Measurements from ENCODE around the gene IGF1R.

IGF1R gene

GRCh38 chr15:98782801-98783200 lies 134.5 kb downstream of the IGF1R start:
- DNase-seq, result no peak

GRCh38 chr15:98785431-98785806 lies 137.1 kb downstream of the IGF1R start:
- no peak for DNase-seq

GRCh38 chr15:98785807-98786621 lies 137.7 kb downstream of the IGF1R start:
- peak; percentile 30 for DNase-seq

- DNase-seq, result no peak
These were observed 138.4 kb downstream of the IGF1R start for GRCh38 chr15:98786717-98787116.

GRCh38 chr15:98787194-98787593 lies 138.9 kb downstream of the IGF1R start:
- no peak for DNase-seq

GRCh38 chr15:98787936-98788757 lies 139.8 kb downstream of the IGF1R start:
- DNase-seq, result no peak

- DNase-seq, result no peak
These were observed 140.7 kb downstream of the IGF1R start for GRCh38 chr15:98789020-98789419.

GRCh38 chr15:98790270-98790669 lies 141.9 kb downstream of the IGF1R start:
- DNase-seq, result no peak

- no peak for DNase-seq
These were observed 142.8 kb downstream of the IGF1R start for GRCh38 chr15:98791046-98791701.

- no peak for DNase-seq
These were observed 143.8 kb downstream of the IGF1R start for GRCh38 chr15:98792117-98792516.

- no peak for DNase-seq
These were observed 145.9 kb downstream of the IGF1R start for GRCh38 chr15:98794211-98794610.

- no peak for DNase-seq
These were observed 146.4 kb downstream of the IGF1R start for GRCh38 chr15:98794748-98795147.

GRCh38 chr15:98795980-98796379 lies 147.6 kb downstream of the IGF1R start:
- no peak for DNase-seq

GRCh38 chr15:98796685-98797357 lies 148.5 kb downstream of the IGF1R start:
- DNase-seq, result no peak

- DNase-seq, result no peak
These were observed 150.1 kb downstream of the IGF1R start for GRCh38 chr15:98798375-98798893.

GRCh38 chr15:98799461-98800390 lies 151.4 kb downstream of the IGF1R start:
- no peak for DNase-seq

- DNase-seq, result no peak
These were observed 152.3 kb downstream of the IGF1R start for GRCh38 chr15:98800437-98801233.

- no peak for DNase-seq
These were observed 152.9 kb downstream of the IGF1R start for GRCh38 chr15:98801234-98801561.

- no peak for DNase-seq
These were observed 153.8 kb downstream of the IGF1R start for GRCh38 chr15:98802187-98802586.

- DNase-seq, result no peak
These were observed 155.1 kb downstream of the IGF1R start for GRCh38 chr15:98803228-98804056.

Data from stimulated activated CD4-positive, alpha-beta T cell treated with anti-CD3 and anti-CD28 coated beads, Interleukin-1b, Interleukin-23, amount 100 ng/mL, for 48 hours (primary cell).